Measurements from ENCODE around the gene RANGRF.

RANGRF gene

GRCh38 chr17:8253801-8254200 lies 34.7 kb upstream of the RANGRF start:
- no peak for DNase-seq (ENCODE audit: low spot score)
- TF ChIP-seq CTCF (IDR thresholded peaks at IDR 0.05), result no peak
- no peak overlapping the region for H3K4me3 ChIP-seq
- H3K27ac ChIP-seq, result no peak overlapping the region

- no peak for TF ChIP-seq CTCF (IDR thresholded peaks at IDR 0.05)
- Histone ChIP-seq H3K27ac (no peak overlapping the region), H3K4me3 (no peak overlapping the region)
- DNase-seq (ENCODE audit: low spot score), result no peak
Observed at GRCh38 chr17:8254881-8255280, 33.6 kb upstream of the RANGRF start.

- no peak for DNase-seq (ENCODE audit: low spot score)
- Histone ChIP-seq H3K27ac (no peak overlapping the region), H3K4me3 (no peak overlapping the region)
- no peak for TF ChIP-seq CTCF (IDR thresholded peaks at IDR 0.05)
Observed at GRCh38 chr17:8255499-8255898, 33.0 kb upstream of the RANGRF start.

GRCh38 chr17:8256291-8256690 lies 32.2 kb upstream of the RANGRF start:
- Histone ChIP-seq H3K4me3 (no peak overlapping the region), H3K27ac (no peak overlapping the region)
- no peak for TF ChIP-seq CTCF (IDR thresholded peaks at IDR 0.05)
- DNase-seq (ENCODE audit: low spot score), result no peak

GRCh38 chr17:8256691-8257090 lies 31.8 kb upstream of the RANGRF start:
- TF ChIP-seq CTCF (IDR thresholded peaks at IDR 0.05), result no peak
- H3K27ac ChIP-seq, result no peak overlapping the region
- no peak for DNase-seq (ENCODE audit: low spot score)
- H3K4me3 ChIP-seq, result no peak overlapping the region

GRCh38 chr17:8257801-8258200 lies 30.7 kb upstream of the RANGRF start:
- Histone ChIP-seq H3K4me3 (no peak overlapping the region), H3K27ac (no peak overlapping the region)
- no peak for DNase-seq (ENCODE audit: low spot score)
- TF ChIP-seq CTCF (IDR thresholded peaks at IDR 0.05), result no peak

- Histone ChIP-seq H3K4me3 (no peak overlapping the region), H3K27ac (no peak overlapping the region)
- no peak for TF ChIP-seq CTCF (IDR thresholded peaks at IDR 0.05)
- DNase-seq (ENCODE audit: low spot score), result no peak
Observed at GRCh38 chr17:8264320-8264719, 24.1 kb upstream of the RANGRF start.

Data from coronary artery (tissue), 2 donors.